Non-pigmented ciliary epithelial cell (primary cell): ENCODE data around the gene PCDHB13.
"Not testable (repeated sequence)": the region's sequence is repeated elsewhere in the genome, so short reads cannot be mapped to it uniquely, and the experiment has no call there.

Source experiments
- DNase-seq: peaks from one replicate; pipeline ENCODE4 v3.0.0-alpha.2; 2010; ENCODE audit warnings: low read depth

PCDHB13 gene

GRCh38 chr5:141201646-141202045 is 12.1 kb upstream of the PCDHB13 start:
- not testable (repeated sequence) for DNase-seq

GRCh38 chr5:141208478-141208877 is 5.2 kb upstream of the PCDHB13 start, which contains the start of gene PCDHB12:
TSS of gene PCDHB12 (plus strand) at chr5:141208719. CDS start at chr5:141208908, 189 bp downstream.
- DNase-seq, result no peak

- not testable (repeated sequence) for DNase-seq
Observed at GRCh38 chr5:141210281-141210680, 3.4 kb upstream of the PCDHB13 start.

GRCh38 chr5:141210849-141211248 is 2.9 kb upstream of the PCDHB13 start:
- DNase-seq, result not testable (repeated sequence)

GRCh38 chr5:141214583-141214982 is 864 bp downstream of the PCDHB13 start:
- DNase-seq, result not testable (repeated sequence)

GRCh38 chr5:141215504-141215903 is 1.8 kb downstream of the PCDHB13 start:
- not testable (repeated sequence) for DNase-seq

- not testable (repeated sequence) for DNase-seq
Observed at GRCh38 chr5:141216035-141216434, 2.3 kb downstream of the PCDHB13 start.

GRCh38 chr5:141223112-141223783 is 9.5 kb downstream of the PCDHB13 start, which contains the start of gene PCDHB14:
TSS of gene PCDHB14 (plus strand) at chr5:141223343. CDS start at chr5:141223506, 163 bp downstream.
- DNase-seq, result no peak

GRCh38 chr5:141224844-141225243 is 11.1 kb downstream of the PCDHB13 start:
- not testable (repeated sequence) for DNase-seq

- not testable (repeated sequence) for DNase-seq
Observed at GRCh38 chr5:141225421-141225820, 11.7 kb downstream of the PCDHB13 start.

GRCh38 chr5:141234109-141234667 is 20.5 kb downstream of the PCDHB13 start:
- no peak for DNase-seq

- not testable (repeated sequence) for DNase-seq
Observed at GRCh38 chr5:141235922-141236321, 22.2 kb downstream of the PCDHB13 start.

- no peak for DNase-seq
Observed at GRCh38 chr5:141236516-141237313, 23.0 kb downstream of the PCDHB13 start.

- no peak for DNase-seq
Observed at GRCh38 chr5:141241496-141241895, 27.8 kb downstream of the PCDHB13 start.

- DNase-seq, result no peak
Observed at GRCh38 chr5:141245250-141245717, 31.6 kb downstream of the PCDHB13 start, which contains the start of gene PCDHB15. TSS of gene PCDHB15 (plus strand) at chr5:141245395. CDS start at chr5:141245579, 184 bp downstream.

- not testable (repeated sequence) for DNase-seq
Observed at GRCh38 chr5:141246971-141247370, 33.3 kb downstream of the PCDHB13 start.

GRCh38 chr5:141247434-141247833 is 33.7 kb downstream of the PCDHB13 start:
- DNase-seq, result not testable (repeated sequence)

GRCh38 chr5:141250576-141250975 is 36.9 kb downstream of the PCDHB13 start:
- DNase-seq, result no peak

- DNase-seq, result no peak
Observed at GRCh38 chr5:141258464-141258863, 44.7 kb downstream of the PCDHB13 start.

- no peak for DNase-seq
Observed at GRCh38 chr5:141258948-141259347, 45.2 kb downstream of the PCDHB13 start.

- no peak for DNase-seq
Observed at GRCh38 chr5:141260458-141261237, 46.9 kb downstream of the PCDHB13 start.

- no peak for DNase-seq
Observed at GRCh38 chr5:141261238-141261546, 47.5 kb downstream of the PCDHB13 start.
